ENCODE data around the gene NEXN. TPM values are rescaled to one million over a fixed set of nuclear protein-coding genes. Genes with fewer than 3 reads are reported as not detected.

The NEXN gene
- total RNA-seq, 1 donor from 2014 or later, result 0.73 TPM

DNA sequence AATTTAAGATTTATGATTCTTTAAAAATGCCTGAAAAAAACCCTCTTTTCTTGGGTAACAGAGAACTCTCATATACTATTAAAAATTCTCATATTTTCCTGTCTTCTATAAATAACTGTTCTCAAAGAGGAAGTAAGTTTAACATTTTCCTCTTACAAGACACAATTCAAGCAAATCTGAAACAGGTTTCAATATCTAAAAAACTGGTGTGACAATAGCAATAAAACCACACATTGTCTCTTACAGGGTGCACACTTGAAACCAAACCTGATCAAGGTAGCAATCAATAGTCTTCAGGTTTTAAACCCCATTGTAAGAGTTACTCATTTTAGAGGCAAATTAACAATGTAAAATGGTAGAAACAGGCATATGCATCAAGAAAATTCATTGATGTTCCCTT lies 62.4 kb downstream of the NEXN start:
- ATAC-seq (ENCODE audit: low read depth), result peak; percentile 52
- H3K27me3 Mint-ChIP-seq, result no peaks in the 10 kb centered on the region
- peaks cover 79% of the 10 kb centered on the region for H3K36me3 Mint-ChIP-seq (ENCODE audit: low read depth)
- DNase-seq, result no peak
- intact Hi-C loops (cut with micrococcal nuclease), result loop anchor here (5.0 kb wide), 1 partner anchor 161 kb away; no protein-coding TSS in a partner anchor
- ChIA-PET POLR2A (interaction anchor here (1.1 to 2.6 kb wide), 2 partner anchors 27 to 54 kb away, joined by 3 to 9 read pairs; partner anchors contain the start of genes DNAJB4 and FUBP1), CTCF (no interaction called here)
- H3K4me1 Mint-ChIP-seq, result peaks cover 40% of the 10 kb centered on the region
- TF ChIP-seq, protein P1, sequence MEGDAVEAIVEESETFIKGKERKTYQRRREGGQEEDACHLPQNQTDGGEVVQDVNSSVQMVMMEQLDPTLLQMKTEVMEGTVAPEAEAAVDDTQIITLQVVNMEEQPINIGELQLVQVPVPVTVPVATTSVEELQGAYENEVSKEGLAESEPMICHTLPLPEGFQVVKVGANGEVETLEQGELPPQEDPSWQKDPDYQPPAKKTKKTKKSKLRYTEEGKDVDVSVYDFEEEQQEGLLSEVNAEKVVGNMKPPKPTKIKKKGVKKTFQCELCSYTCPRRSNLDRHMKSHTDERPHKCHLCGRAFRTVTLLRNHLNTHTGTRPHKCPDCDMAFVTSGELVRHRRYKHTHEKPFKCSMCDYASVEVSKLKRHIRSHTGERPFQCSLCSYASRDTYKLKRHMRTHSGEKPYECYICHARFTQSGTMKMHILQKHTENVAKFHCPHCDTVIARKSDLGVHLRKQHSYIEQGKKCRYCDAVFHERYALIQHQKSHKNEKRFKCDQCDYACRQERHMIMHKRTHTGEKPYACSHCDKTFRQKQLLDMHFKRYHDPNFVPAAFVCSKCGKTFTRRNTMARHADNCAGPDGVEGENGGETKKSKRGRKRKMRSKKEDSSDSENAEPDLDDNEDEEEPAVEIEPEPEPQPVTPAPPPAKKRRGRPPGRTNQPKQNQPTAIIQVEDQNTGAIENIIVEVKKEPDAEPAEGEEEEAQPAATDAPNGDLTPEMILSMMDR (IDR thresholded peaks at IDR 0.05), result no peak
- no peaks in the 10 kb centered on the region for H3K9me3 Mint-ChIP-seq
- no peak overlapping the region for H3K4me3 Mint-ChIP-seq
- peak overlapping the region; percentile 77 for H3K27ac Mint-ChIP-seq

DNA sequence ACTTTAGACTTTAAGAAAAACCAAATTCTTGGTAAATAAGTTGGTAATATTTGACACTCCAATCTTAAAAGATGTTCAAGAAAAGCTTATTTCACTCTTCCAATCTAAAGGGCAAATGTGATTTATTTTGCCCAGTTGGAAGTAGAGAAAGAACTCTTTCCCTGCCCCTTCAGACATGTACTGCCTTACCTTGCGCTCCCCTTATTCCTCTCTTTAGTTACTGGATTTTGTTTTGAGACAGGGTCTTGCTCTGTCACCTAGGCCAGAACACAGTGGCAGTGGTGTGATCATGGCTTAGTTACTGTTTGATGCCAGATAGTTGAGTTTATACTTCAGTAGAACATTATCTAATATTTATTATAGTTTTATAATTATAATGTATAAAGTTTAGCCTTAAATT lies 62.9 kb downstream of the NEXN start:
- TF ChIP-seq, protein P1 (IDR thresholded peaks at IDR 0.05), result no peak
- Mint-ChIP-seq H3K27ac (peak overlapping the region; percentile 77), H3K9me3 (no peaks in the 10 kb centered on the region), H3K4me3 (no peak overlapping the region), H3K36me3 (ENCODE audit: low read depth) (peaks cover 79% of the 10 kb centered on the region), H3K4me1 (peaks cover 40% of the 10 kb centered on the region), H3K27me3 (no peaks in the 10 kb centered on the region)
- intact Hi-C loops (cut with micrococcal nuclease), result loop anchor here (5.0 kb wide), 1 partner anchor 161 kb away; no protein-coding TSS in a partner anchor
- ATAC-seq (ENCODE audit: low read depth) (no peak), DNase-seq (no peak)
- ChIA-PET CTCF (no interaction called here), POLR2A (interaction anchor here (1.1 to 2.6 kb wide), 2 partner anchors 27 to 53 kb away, joined by 3 to 9 read pairs; partner anchors contain the start of genes DNAJB4 and FUBP1)

DNA sequence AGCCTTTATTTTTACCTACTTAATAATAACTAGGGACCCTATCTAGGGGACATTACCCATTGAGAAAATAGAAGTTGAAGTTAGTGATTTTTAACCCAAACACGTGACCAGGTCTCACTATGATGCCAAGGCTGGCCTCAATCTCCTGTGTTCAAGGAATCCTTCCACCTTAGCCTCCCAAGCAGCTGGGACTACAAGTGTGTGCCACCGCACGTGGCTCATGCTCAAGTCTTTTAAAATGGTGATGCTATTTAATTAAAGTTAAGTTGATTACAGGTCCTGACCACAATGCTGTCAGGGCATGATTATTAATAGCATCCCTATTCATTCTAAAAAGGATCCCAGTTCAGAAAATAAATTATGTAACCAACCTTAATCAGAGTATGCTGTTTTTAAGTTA lies 65.5 kb downstream of the NEXN start:
- Mint-ChIP-seq H3K9me3 (no peaks in the 10 kb centered on the region), H3K27me3 (no peaks in the 10 kb centered on the region), H3K36me3 (ENCODE audit: low read depth) (peaks cover 79% of the 10 kb centered on the region), H3K4me3 (no peak overlapping the region), H3K27ac (no peak overlapping the region), H3K4me1 (peaks cover 30% of the 10 kb centered on the region)
- no peak for ATAC-seq (ENCODE audit: low read depth)
- ChIA-PET POLR2A (interaction anchor here (1.0 kb wide), 1 partner anchor 25 kb away, joined by 3 read pairs; the partner anchor contains the start of gene FUBP1), CTCF (no interaction called here)
- TF ChIP-seq, protein P1 (IDR thresholded peaks at IDR 0.05), result no peak
- intact Hi-C loops (cut with micrococcal nuclease), result loop anchor here (1.0 to 5.0 kb wide), 4 partner anchors 8 to 158 kb away; no protein-coding TSS in a partner anchor
- no peak for DNase-seq

DNA sequence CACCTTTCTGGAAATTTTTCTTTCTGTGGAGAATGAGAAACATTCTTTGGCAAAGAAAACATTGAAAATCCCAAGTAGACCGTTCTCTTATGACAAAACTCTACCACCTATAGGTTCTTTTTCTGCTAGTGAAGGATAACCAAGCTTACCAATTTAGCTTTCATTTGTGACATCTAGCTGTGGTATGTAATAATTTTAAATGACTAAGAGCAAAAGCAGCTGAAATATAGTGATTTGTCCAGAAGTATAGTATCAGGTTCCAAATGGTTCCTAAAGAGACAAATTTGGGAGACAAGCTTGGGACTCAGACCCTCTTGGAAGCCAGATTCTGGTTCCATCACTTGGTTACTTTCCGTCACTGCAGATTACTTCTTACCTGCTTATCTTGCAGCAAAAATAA lies 66.1 kb downstream of the NEXN start:
- H3K9me3 Mint-ChIP-seq, result no peaks in the 10 kb centered on the region
- intact Hi-C loops (cut with micrococcal nuclease), result loop anchor here (1.0 to 5.0 kb wide), 2 partner anchors 8 to 158 kb away; no protein-coding TSS in a partner anchor
- POLR2A ChIA-PET, result interaction anchor here (1.0 kb wide), 1 partner anchor 24 kb away, joined by 3 read pairs; the partner anchor contains the start of gene FUBP1
- CTCF ChIA-PET, result no interaction called here
- no peak for ATAC-seq (ENCODE audit: low read depth)
- H3K27ac Mint-ChIP-seq, result no peak overlapping the region
- peaks cover 79% of the 10 kb centered on the region for H3K36me3 Mint-ChIP-seq (ENCODE audit: low read depth)
- no peaks in the 10 kb centered on the region for H3K27me3 Mint-ChIP-seq
- DNase-seq, result no peak
- TF ChIP-seq, protein P1 (IDR thresholded peaks at IDR 0.05), result no peak
- no peak overlapping the region for H3K4me3 Mint-ChIP-seq
- peaks cover 24% of the 10 kb centered on the region for H3K4me1 Mint-ChIP-seq

DNA sequence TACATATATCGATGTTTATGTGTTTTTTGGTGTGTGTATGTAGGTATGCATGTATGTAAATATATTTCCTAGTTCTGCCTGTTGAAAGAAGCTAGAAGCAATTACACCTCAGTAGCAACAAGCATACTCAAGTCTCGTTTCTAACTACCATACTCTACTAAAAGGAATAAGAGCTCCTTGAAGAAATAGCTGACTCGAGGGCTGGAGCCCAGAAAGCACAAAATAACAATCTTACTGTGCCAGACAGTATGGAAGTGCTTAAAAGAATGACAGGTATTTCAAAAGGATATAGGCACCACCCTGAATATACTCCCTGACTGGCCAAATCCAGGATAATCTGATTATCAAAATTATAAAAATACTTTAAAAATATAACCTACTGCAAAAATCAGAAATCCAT lies 67.3 kb downstream of the NEXN start:
- Mint-ChIP-seq H3K36me3 (ENCODE audit: low read depth) (peaks cover 83% of the 10 kb centered on the region), H3K27ac (no peak overlapping the region), H3K4me1 (peaks cover 16% of the 10 kb centered on the region), H3K9me3 (no peaks in the 10 kb centered on the region), H3K4me3 (no peak overlapping the region), H3K27me3 (no peaks in the 10 kb centered on the region)
- DNase-seq (no peak), ATAC-seq (ENCODE audit: low read depth) (no peak)
- CTCF ChIA-PET, result no interaction called here
- intact Hi-C loops (cut with micrococcal nuclease), result no loop called here
- TF ChIP-seq, protein P1 (IDR thresholded peaks at IDR 0.05), result no peak
- POLR2A ChIA-PET, result interaction anchor here (1.2 kb wide), 1 partner anchor 22 kb away, joined by 4 read pairs; no protein-coding TSS in a partner anchor
